ENCODE measurements around the gene COLGALT1. TPM values are rescaled to one million over a fixed set of nuclear protein-coding genes. Genes with fewer than 3 reads are reported as not detected.

COLGALT1 gene
- total RNA-seq, 1 experiment from 2014 or later = 80.1 TPM

GRCh38 chr19:17510220-17510993 is 45.0 kb upstream of the COLGALT1 start:
- Mint-ChIP-seq H3K27me3 (ENCODE audit: insufficient read depth, unreplicated experiment) (no peaks in the 10 kb centered on the region), H3K9me3 (ENCODE audit: unreplicated experiment) (no peaks in the 10 kb centered on the region), H3K4me1 (ENCODE audit: low read depth, unreplicated experiment) (peaks cover 5% of the 10 kb centered on the region), H3K36me3 (ENCODE audit: insufficient read depth, unreplicated experiment) (peaks cover 19% of the 10 kb centered on the region), H3K4me3 (ENCODE audit: unreplicated experiment) (peak overlapping the region; percentile 85), H3K27ac (ENCODE audit: unreplicated experiment) (peak overlapping the region; percentile 91)
- intact Hi-C loops (cut with micrococcal nuclease; ENCODE audit: unreplicated experiment) = no loop called here
- peak overlapping the region; percentile 77 for H3K4me3 ChIP-seq (ENCODE audit: low read depth, low read length)
- TF ChIP-seq CTCF (IDR thresholded peaks at IDR 0.05; ENCODE audit: insufficient read depth in 1 of 2, low read depth in 1 of 2, low read length in 1 of 2, severe bottlenecking in 1 of 2, unreplicated experiment in 1 of 2) = no peak
- ChIA-PET POLR2A (interaction anchor here (1.9 kb wide), 1 partner anchor 349 kb away, joined by 7 read pairs; the partner anchor contains the start of gene RPL18A), CTCF (interaction anchor here (0.6 to 1.8 kb wide), 6 partner anchors 12 to 119 kb away, joined by 3 to 9 read pairs (median 4); no protein-coding TSS in a partner anchor)
- no peaks in the 10 kb centered on the region for H3K27me3 ChIP-seq (replicated peaks; ENCODE audit: control insufficient read depth, insufficient read depth, low read length)
- peaks cover 8% of the 10 kb centered on the region for H3K4me1 ChIP-seq
- H3K9me3 ChIP-seq = no peaks in the 10 kb centered on the region; the same call in 1 of the 2 replicates
- no TSS peak for BruUV-seq (replicated peaks)
- H3K36me3 ChIP-seq (ENCODE audit: control insufficient read depth, insufficient read depth, low read length) = no peaks in the 10 kb centered on the region
- no peak for DNase-seq

- BruUV-seq (replicated peaks) = no TSS peak
- peak overlapping the region; percentile 91 for H3K27ac Mint-ChIP-seq (ENCODE audit: unreplicated experiment)
- intact Hi-C loops (cut with micrococcal nuclease; ENCODE audit: unreplicated experiment) = loop anchor here (1.0 kb wide), 1 partner anchor 42 kb away; the partner anchor contains the start of gene SLC27A1
- H3K9me3 Mint-ChIP-seq (ENCODE audit: unreplicated experiment) = no peaks in the 10 kb centered on the region
- H3K9me3 ChIP-seq = no peaks in the 10 kb centered on the region; the same call in 1 of the 2 replicates
- H3K4me1 ChIP-seq = peaks cover 8% of the 10 kb centered on the region
- no peaks in the 10 kb centered on the region for H3K27me3 ChIP-seq (replicated peaks; ENCODE audit: control insufficient read depth, insufficient read depth, low read length)
- ChIA-PET CTCF (interaction anchor here (0.8 to 1.8 kb wide), 3 partner anchors 13 to 94 kb away, joined by 3 to 5 read pairs (median 4); no protein-coding TSS in a partner anchor), POLR2A (interaction anchor here (0.8 to 1.9 kb wide), 2 partner anchors 94 to 347 kb away, joined by 3 to 7 read pairs; partner anchors contain the start of gene RPL18A)
- H3K4me3 Mint-ChIP-seq (ENCODE audit: unreplicated experiment) = peak overlapping the region; percentile 85
- no peaks in the 10 kb centered on the region for H3K36me3 ChIP-seq (ENCODE audit: control insufficient read depth, insufficient read depth, low read length)
- peak overlapping the region; percentile 77 for H3K4me3 ChIP-seq (ENCODE audit: low read depth, low read length)
- TF ChIP-seq CTCF (IDR thresholded peaks at IDR 0.05; ENCODE audit: insufficient read depth in 1 of 2, low read depth in 1 of 2, low read length in 1 of 2, severe bottlenecking in 1 of 2, unreplicated experiment in 1 of 2) = peak in 1 of 2 experiments; percentile 26
- peak; percentile 72 to 73 for DNase-seq
- no peaks in the 10 kb centered on the region for H3K27me3 Mint-ChIP-seq (ENCODE audit: insufficient read depth, unreplicated experiment)
- H3K4me1 Mint-ChIP-seq (ENCODE audit: low read depth, unreplicated experiment) = peaks cover 5% of the 10 kb centered on the region
- H3K36me3 Mint-ChIP-seq (ENCODE audit: insufficient read depth, unreplicated experiment) = peaks cover 33% of the 10 kb centered on the region
Measured at GRCh38 chr19:17511724-17512573, 43.5 kb upstream of the COLGALT1 start.

- Mint-ChIP-seq H3K4me3 (ENCODE audit: unreplicated experiment) (peak overlapping the region; percentile 85), H3K36me3 (ENCODE audit: insufficient read depth, unreplicated experiment) (peaks cover 38% of the 10 kb centered on the region), H3K4me1 (ENCODE audit: low read depth, unreplicated experiment) (peaks cover 5% of the 10 kb centered on the region), H3K27me3 (ENCODE audit: insufficient read depth, unreplicated experiment) (no peaks in the 10 kb centered on the region), H3K27ac (ENCODE audit: unreplicated experiment) (no peak overlapping the region), H3K9me3 (ENCODE audit: unreplicated experiment) (no peaks in the 10 kb centered on the region)
- peaks cover 8% of the 10 kb centered on the region for H3K4me1 ChIP-seq
- TSS peak; percentile 30 for BruUV-seq (replicated peaks)
- H3K4me3 ChIP-seq (ENCODE audit: low read depth, low read length) = peak overlapping the region; percentile 77
- POLR2A ChIA-PET = no interaction called here
- CTCF ChIA-PET = no interaction called here
- intact Hi-C loops (cut with micrococcal nuclease; ENCODE audit: unreplicated experiment) = no loop called here
- H3K36me3 ChIP-seq (ENCODE audit: control insufficient read depth, insufficient read depth, low read length) = peaks cover 3% of the 10 kb centered on the region
- H3K9me3 ChIP-seq = peaks cover 5% of the 10 kb centered on the region; the same call in 1 of the 2 replicates
- TF ChIP-seq CTCF (IDR thresholded peaks at IDR 0.05; ENCODE audit: insufficient read depth in 1 of 2, low read depth in 1 of 2, low read length in 1 of 2, severe bottlenecking in 1 of 2, unreplicated experiment in 1 of 2) = no peak
- H3K27me3 ChIP-seq (replicated peaks; ENCODE audit: control insufficient read depth, insufficient read depth, low read length) = no peaks in the 10 kb centered on the region
- no peak for DNase-seq
Measured at GRCh38 chr19:17512574-17512939, 42.9 kb upstream of the COLGALT1 start.
